Vagina (tissue), 2 donors: ENCODE results near the gene BIN1.

ENCODE experiments used
- CTCF ChIP-seq, 3 experiments: fragments of 450-650 bp in 2 of 3; fragments of 200-600 bp in 1 of 3; sonication (generic) in 1 of 3; IDR thresholded peaks; one replicate each; pipeline ENCODE4 v1.5.1; 2017 to 2019; ENCODE audit warnings: antibody characterized with exemption in 3 of 3, mild to moderate bottlenecking in 2 of 3, moderate library complexity in 2 of 3
- POLR2AphosphoS5 ChIP-seq, 2 donors: sonication (generic); formaldehyde crosslinking; IDR thresholded peaks; one replicate each; pipeline ENCODE4 v1.9.0; 2017; ENCODE audit warnings: antibody characterized with exemption in 2 of 2, mild to moderate bottlenecking in 2 of 2, low read depth in 1 of 2; ENCODE audit not compliant: insufficient read depth in 1 of 2

- TF ChIP-seq POLR2AphosphoS5 (IDR thresholded peaks at IDR 0.05; ENCODE audit: insufficient read depth in 1 of 2, low read depth in 1 of 2) (no peak), CTCF (IDR thresholded peaks at IDR 0.05) (no peak)
Observed at GRCh38 chr2:127102521-127103242, 4.3 kb downstream of the BIN1 start.
